Brain pericyte (primary cell): ENCODE measurements around the gene SOX8.
"Not testable (repeated sequence)": the region's sequence is repeated elsewhere in the genome, so short reads cannot be mapped to it uniquely, and the experiment has no call there.

Source experiments
- DNase-seq: peaks from one replicate; pipeline ENCODE4 v3.0.0-alpha.2; 2012; ENCODE audit warnings: low read depth, low spot score

The SOX8 gene

DNA sequence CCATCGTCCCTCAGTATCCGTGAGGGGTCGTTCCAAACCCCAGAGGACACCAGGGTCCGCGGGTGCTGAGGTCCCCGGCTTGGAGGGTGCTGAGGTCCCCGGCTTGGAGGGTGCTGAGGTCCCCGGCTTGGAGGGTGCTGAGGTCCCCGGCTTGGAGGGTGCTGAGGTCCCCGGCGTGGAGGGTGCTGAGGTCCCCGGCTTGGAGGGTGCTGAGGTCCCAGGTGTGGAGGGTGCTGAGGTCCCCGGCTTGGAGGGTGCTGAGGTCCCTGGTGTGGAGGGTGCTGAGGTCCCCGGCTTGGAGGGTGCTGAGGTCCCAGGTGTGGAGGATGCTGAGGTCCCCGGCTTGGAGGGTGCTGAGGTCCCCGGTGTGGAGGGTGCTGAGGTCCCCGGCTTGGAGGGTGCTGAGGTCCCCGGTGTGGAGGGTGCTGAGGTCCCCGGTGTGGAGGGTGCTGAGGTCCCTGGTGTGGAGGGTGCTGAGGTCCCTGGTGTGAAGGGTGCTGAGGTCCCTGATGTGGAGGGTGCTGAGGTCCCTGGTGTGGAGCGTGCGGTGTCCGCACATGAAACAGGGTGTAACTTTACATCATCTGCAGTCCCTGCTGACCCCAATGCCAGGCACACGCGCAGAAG lies 43.7 kb downstream of the SOX8 start:
- not testable (repeated sequence) for DNase-seq

DNA sequence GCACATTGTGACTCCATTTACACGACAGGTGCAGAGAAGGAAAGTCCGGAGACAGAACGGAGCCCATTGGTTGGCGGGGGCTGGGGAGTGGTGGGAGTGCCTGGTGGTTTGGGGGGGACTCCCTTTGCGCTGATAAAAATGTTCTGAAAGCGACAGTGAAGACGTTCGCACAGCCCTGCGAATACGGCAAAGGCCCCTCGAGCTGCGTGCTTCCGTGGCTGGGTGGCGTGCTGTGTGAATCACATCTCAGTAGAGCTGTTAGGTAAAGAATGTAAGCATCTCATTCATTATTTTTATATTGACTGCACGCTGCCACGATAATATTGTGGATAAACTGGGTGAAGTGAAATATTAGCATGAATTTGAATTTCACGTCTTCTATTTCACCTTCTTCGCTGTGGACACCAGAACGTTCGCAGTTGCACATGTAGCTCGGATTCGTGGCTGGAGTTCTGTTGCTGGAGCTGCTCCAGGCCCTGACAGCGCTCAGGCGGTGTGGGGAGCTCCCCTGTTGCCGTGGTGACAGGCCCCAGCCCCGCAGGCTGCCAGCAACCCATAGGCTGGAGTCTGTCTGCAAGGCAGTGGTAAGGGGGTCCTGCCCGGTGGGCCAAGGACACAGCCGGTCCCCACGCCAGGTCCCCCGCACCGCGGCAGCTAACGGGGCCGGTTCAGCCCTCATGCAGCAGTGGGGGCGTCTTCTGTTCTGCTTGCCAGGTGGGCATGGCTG lies 44.6 kb downstream of the SOX8 start:
- DNase-seq: no peak

DNA sequence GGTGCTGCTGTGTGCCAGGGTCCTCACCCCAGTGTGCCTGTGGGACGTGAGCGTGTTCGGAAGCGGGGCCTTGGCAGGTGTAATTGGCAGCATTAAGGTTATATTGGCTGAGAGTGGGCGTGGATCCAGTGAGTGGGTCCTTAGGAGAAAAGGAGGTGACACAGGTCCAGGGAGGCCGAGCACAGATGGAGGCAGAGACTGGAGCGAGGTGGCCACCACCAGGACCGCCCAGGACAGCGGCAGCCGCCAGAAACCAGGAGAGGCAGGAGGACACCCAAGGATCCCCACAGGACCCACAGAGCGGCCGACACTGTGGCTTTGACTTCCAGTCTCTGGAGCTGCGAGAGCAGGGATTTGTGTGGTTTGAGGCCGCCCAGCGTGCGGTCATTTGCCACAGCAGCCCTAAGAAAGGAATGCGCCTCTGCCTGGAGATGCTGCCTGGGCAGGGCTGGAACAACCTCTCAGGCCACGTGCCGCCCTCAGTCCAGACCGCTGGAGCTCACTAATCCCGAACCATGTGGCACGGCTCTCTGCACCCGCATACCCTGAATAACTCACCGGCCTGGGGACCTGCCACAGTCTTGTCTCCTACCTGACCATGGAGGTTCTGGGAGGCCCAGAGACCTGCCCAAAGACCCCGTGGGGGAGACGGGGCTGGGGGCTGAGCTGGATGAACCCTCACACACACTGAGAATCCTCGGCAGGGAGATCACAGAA lies 45.4 kb downstream of the SOX8 start:
- no peak for DNase-seq

DNA sequence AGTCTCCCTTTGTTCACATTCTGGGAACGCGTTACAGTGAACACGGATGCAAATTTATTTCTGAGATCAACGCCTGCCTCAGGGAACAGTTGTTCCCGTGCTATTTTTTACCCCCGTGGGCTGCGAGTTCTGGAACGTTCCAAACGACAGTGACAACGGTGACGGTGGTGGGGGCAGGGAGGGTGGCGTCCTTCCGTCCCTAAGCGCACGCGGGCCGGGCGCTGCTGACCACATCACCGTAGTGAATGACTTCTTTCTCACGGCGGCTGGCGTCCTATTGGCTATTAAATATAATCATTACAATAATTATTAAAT lies 45.9 kb downstream of the SOX8 start:
- no peak for DNase-seq

DNA sequence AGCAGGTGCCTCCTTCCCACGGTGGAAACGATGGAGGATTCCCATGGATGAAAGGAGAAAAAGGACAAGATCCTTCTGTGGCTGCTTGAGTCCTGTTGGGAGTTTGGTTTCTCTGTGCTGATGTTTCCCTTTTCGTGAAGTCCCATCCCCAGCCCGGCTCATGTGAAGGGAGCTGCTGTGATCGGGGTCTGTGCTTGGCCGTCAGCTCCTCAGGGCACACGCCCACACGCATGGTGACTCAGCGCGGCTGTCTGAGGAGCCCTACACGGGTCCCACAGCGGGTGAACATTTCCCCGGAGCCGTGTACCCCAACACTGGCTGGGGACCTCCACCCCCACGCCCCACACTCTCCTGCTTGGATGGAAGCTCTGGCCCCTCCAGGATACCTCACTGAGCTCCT lies 46.5 kb downstream of the SOX8 start:
- DNase-seq: no peak

DNA sequence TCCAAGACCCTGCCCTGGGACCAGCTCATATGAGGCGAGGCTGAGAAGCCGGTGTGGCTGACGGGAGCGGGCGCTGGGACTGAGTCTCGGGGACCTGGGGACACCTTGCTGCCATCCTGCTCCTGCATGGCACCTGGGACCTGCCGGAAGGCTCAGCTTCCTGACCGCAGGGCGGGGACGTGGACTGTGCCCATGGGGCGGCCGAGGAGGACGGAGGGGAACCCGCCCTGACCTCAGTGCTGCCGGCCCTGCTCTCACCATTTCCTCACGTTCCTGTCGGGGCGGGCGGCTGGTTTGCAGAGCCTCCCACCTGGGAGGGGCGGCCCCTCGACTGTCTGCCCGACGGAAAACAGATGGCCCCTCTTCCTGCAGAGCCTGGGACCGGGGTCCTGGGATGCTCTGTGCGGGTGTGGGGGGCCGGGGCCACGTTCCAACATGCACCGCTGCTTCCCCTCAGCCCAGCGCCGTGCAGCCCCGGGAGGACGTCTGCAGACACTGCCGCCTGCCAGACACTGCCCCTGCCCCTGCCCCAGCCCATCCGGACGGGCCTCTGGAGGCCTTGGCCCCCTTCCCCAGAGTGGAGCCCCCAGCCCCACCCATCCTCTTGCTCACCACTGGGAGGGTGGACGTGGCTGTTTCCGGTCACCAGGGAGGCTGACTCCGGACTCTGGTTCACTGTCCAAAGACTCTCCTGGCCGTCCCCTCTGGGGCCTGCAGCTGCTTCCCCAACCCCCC lies 47.1 kb downstream of the SOX8 start:
- DNase-seq: no peak

DNA sequence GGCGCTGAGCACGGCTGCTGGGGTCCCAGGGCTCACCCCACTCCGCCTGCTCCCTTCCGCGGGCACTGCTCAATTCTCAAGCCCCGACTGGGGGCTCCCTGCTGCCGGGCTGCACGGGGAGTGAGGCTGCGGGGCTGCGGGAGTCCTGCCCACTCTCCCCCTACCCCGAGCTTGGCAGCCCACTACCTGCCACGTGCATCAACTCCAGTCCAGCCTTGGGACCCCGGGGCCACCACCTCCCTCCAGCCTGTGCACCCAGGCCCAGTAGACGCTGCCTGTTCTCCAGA lies 47.6 kb downstream of the SOX8 start:
- DNase-seq: no peak

DNA sequence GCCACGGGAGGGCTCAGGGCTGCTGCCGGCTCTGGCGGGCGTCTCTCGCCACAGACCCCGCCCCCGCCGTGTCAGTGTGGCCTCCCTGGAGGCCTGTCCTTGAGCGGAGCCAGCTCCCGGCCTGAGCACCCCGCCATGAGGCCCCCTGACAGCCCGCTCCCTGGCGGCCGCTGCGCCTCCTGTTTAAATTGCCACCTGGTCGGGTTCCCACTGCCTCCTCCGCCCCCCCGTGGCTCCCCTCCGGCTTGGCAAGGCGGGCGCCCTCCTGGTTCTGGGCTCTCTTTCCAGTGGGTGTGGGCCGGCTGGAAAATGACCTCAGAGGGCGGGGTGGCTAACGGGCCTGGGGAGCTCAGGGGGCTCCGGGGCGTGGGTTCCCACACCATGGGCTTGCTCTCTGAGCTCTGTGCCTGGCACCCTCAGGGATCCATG lies 48.9 kb downstream of the SOX8 start:
- no peak for DNase-seq

DNA sequence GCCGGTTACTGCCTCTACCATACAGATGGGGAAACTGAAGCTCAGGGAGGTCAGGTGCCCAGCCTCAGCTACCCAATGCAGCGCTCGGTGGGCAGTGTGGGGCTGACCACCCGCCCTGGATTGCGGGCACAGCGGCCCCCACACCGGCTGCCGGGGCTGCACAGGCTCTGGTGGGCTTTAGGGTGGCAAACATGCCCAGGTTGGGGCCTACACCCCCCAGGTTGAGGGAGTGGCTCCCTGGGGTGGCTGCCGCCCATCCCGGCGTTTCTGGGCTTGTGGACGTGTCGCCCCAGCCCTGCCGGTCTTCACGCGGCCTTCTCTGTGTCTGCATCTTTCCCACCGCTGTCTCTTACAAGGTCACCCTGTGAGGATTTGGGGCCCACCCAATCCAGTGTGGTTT lies 50.1 kb downstream of the SOX8 start:
- no peak for DNase-seq

DNA sequence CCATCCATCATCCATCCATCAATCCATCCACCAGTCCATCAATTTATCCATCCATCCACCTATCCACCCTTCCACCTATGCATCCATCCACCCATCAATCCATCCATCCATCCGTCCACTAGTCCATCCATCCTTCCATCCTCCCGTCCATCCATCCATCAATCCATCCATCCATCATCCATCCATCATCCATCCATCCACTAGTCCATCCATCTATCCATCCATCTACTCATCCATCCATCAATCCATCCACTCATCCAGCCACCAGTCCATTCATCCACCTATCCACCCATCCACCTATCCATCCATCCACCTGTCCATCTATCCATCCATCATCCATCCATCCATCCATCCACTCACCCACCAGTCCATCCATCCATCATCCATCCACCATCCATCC lies 51.0 kb downstream of the SOX8 start:
- DNase-seq: no peak

DNA sequence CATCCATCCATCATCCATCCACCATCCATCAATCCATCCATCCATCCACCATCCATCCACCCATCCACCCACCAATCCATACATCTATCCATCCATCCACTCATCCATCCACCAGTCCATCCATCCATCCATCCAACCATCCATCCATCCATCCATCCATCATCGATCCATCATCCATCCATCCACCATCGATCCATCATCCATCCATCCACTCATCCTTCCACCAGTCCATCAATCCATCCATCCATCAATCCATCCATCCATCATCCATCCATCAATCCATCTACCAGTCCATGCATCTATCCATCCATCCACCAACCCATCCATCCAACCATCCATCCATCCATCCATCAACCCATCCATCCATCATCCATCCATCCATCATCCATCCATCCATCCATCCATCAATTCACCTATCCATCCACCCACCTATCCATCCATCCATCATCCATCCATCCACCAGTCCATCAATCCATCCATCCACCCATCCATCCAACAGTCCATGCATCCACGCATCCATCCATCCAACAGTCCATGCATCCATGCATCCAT lies 51.6 kb downstream of the SOX8 start:
- DNase-seq: no peak

DNA sequence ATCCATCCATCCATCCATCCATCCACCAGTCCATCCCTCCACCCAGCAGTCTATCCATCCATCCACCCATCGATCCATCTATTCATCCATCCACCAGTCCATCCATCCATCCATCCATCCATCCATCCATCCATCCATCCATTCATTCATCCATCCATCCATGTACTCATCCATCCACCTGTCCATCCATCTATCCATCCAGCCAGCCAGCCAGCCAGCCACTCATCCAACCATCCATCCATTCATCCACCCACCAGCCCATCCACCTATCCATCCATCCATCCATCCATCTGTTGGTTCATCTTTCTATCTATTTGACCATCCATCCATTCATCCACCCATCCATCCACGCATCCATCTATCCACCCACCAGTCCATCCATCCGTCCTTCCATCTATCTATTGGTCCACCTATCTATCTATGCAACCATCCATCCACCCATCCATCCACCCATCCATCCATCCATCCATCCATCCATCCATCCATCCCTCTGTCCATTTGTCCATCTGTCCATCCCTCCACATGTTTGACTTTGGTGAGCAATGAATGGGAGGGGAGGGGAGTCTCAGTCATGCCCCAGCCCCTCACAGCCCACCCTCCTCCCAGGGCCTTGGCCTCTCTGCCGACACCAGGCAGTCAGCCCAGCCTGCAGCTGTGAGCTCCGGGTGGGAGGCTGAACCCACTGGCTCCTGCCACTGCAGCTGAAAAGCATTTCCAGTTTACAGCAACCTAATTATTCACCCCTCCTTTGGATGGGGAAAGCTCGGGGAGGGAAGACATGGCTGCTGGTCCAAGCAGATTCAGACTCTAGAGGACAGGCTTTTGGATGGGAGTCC lies 52.9 kb downstream of the SOX8 start:
- DNase-seq: no peak

DNA sequence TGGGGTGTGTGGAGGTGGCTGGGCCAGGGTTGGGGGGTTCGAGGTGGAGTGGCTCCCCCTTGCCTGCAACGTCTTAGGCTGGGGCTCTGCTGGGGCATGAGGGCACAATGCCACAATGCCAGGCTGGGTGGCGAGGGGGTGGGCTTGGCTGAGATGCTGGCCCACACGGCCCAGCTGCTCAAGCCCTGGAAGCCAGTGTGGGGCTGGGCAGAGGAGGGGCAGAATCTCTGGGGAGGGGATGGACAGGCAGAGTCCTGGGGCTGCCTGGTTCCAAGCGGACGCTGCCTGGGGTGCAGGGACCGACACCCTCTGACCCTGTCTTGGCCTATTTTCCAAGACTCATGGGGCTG lies 53.5 kb downstream of the SOX8 start:
- no peak for DNase-seq

DNA sequence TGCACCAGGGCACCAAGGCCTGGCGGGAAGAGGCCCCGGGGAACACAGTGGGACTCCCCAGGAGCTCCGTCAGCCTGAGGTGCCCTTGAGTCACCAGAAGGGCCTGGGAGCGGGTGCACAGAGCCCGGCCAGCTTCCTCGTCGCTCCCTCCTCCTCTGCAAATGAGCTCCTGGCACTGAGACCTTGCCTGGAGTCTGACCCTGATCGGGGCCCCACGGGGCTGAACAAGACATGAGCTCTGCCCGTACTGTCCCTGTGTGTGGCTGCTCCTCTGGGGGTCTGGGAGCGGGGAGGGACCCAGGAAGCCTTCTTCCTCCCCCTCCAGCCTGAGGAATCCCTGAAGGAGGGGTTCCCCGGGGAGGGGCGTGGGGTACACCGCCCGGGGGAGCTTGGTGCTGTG lies 54.6 kb downstream of the SOX8 start:
- no peak for DNase-seq
